Central memory CD8-positive, alpha-beta T cell (primary cell): ENCODE measurements around the gene HECTD2.
"Not testable (repeated sequence)": the region's sequence is repeated elsewhere in the genome, so short reads cannot be mapped to it uniquely, and the experiment has no call there.

Experiments
- ATAC-seq: fragments of 150-1000 bp; cut with Tn5 transposase; replicated peaks from 2 replicates; pipeline ENCODE4 v1.10.0; 2022; ENCODE audit warnings: mild to moderate bottlenecking, moderate FRiP score, moderate number of reproducible peaks; ENCODE audit not compliant: poor library complexity, severe bottlenecking; ENCODE audit errors: extremely low read depth
- DNase-seq, 2 donors: peaks; one replicate each; pipeline ENCODE4 v3.0.0; 2021; ENCODE audit warnings: low spot score in 2 of 2
- H3K27ac Mint-ChIP-seq: one replicate; pipeline ENCODE4 v1.8.0; 2022; ENCODE audit warnings: low read depth, mild to moderate bottlenecking, moderate library complexity, mixed read lengths
- H3K27me3 Mint-ChIP-seq: one replicate; pipeline ENCODE4 v1.8.0; 2022; ENCODE audit warnings: mixed read lengths
- H3K36me3 Mint-ChIP-seq: one replicate; pipeline ENCODE4 v1.8.0; 2022; ENCODE audit warnings: mild to moderate bottlenecking, moderate library complexity, mixed read lengths; ENCODE audit not compliant: insufficient read depth
- H3K4me1 Mint-ChIP-seq: one replicate; pipeline ENCODE4 v1.8.0; 2022; ENCODE audit warnings: mixed read lengths
- H3K4me3 Mint-ChIP-seq: one replicate; pipeline ENCODE4 v1.8.0; 2022; ENCODE audit warnings: mild to moderate bottlenecking, moderate library complexity, mixed read lengths
- H3K9me3 Mint-ChIP-seq: one replicate; pipeline ENCODE4 v1.8.0; 2022; ENCODE audit warnings: mixed read lengths

The HECTD2 gene

GRCh38 chr10:91534789-91535188 lies 124.6 kb downstream of the HECTD2 start:
- ATAC-seq, H3K4me3 Mint-ChIP-seq, H3K9me3 Mint-ChIP-seq, H3K27ac Mint-ChIP-seq, H3K36me3 Mint-ChIP-seq, H3K4me1 Mint-ChIP-seq, DNase-seq: not testable (repeated sequence)
- peaks cover 37% of the 10 kb centered on the region for H3K27me3 Mint-ChIP-seq

GRCh38 chr10:91536111-91536510 lies 126.0 kb downstream of the HECTD2 start:
- DNase-seq (no peak), ATAC-seq (no peak)
- Mint-ChIP-seq H3K9me3 (no peaks in the 10 kb centered on the region), H3K4me1 (no peaks in the 10 kb centered on the region), H3K36me3 (no peaks in the 10 kb centered on the region), H3K27ac (no peak overlapping the region), H3K4me3 (no peak overlapping the region), H3K27me3 (peaks cover 28% of the 10 kb centered on the region)

GRCh38 chr10:91536733-91537132 lies 126.6 kb downstream of the HECTD2 start:
- no peak for ATAC-seq
- Mint-ChIP-seq H3K9me3 (no peaks in the 10 kb centered on the region), H3K4me1 (no peaks in the 10 kb centered on the region), H3K27me3 (peaks cover 22% of the 10 kb centered on the region), H3K36me3 (no peaks in the 10 kb centered on the region), H3K27ac (no peak overlapping the region), H3K4me3 (no peak overlapping the region)
- DNase-seq: no peak

- ATAC-seq: no peak
- no peaks in the 10 kb centered on the region for H3K4me1 Mint-ChIP-seq
- DNase-seq: no peak
- H3K36me3 Mint-ChIP-seq: no peaks in the 10 kb centered on the region
- no peak overlapping the region for H3K4me3 Mint-ChIP-seq
- H3K27me3 Mint-ChIP-seq: peaks cover 22% of the 10 kb centered on the region
- H3K27ac Mint-ChIP-seq: no peak overlapping the region
- H3K9me3 Mint-ChIP-seq: no peaks in the 10 kb centered on the region
These were observed 127.7 kb downstream of the HECTD2 start for GRCh38 chr10:91537614-91538383.

GRCh38 chr10:91539930-91540329 lies 129.8 kb downstream of the HECTD2 start:
- no peak for ATAC-seq
- no peak overlapping the region for H3K4me3 Mint-ChIP-seq
- DNase-seq: no peak
- peaks cover 33% of the 10 kb centered on the region for H3K27me3 Mint-ChIP-seq
- H3K27ac Mint-ChIP-seq: no peak overlapping the region
- no peaks in the 10 kb centered on the region for H3K4me1 Mint-ChIP-seq
- peaks cover 2% of the 10 kb centered on the region for H3K36me3 Mint-ChIP-seq
- H3K9me3 Mint-ChIP-seq: no peaks in the 10 kb centered on the region

- Mint-ChIP-seq H3K4me3 (no peak overlapping the region), H3K36me3 (peaks cover 2% of the 10 kb centered on the region), H3K27me3 (peaks cover 33% of the 10 kb centered on the region), H3K4me1 (no peaks in the 10 kb centered on the region), H3K9me3 (no peaks in the 10 kb centered on the region), H3K27ac (no peak overlapping the region)
- DNase-seq (no peak), ATAC-seq (no peak)
These were observed 130.6 kb downstream of the HECTD2 start for GRCh38 chr10:91540733-91541132.

GRCh38 chr10:91541481-91541880 lies 131.3 kb downstream of the HECTD2 start:
- Mint-ChIP-seq H3K4me1 (no peaks in the 10 kb centered on the region), H3K36me3 (peaks cover 2% of the 10 kb centered on the region), H3K4me3 (no peak overlapping the region), H3K27me3 (peaks cover 29% of the 10 kb centered on the region), H3K9me3 (no peaks in the 10 kb centered on the region), H3K27ac (no peak overlapping the region)
- DNase-seq (no peak), ATAC-seq (no peak)

GRCh38 chr10:91545384-91545783 lies 135.2 kb downstream of the HECTD2 start:
- H3K27me3 Mint-ChIP-seq: peaks cover 24% of the 10 kb centered on the region
- H3K36me3 Mint-ChIP-seq: peaks cover 2% of the 10 kb centered on the region
- no peak overlapping the region for H3K27ac Mint-ChIP-seq
- no peaks in the 10 kb centered on the region for H3K4me1 Mint-ChIP-seq
- H3K9me3 Mint-ChIP-seq: no peaks in the 10 kb centered on the region
- DNase-seq (no peak), ATAC-seq (no peak)
- no peak overlapping the region for H3K4me3 Mint-ChIP-seq

- Mint-ChIP-seq H3K4me3 (no peak overlapping the region), H3K4me1 (no peaks in the 10 kb centered on the region), H3K27ac (no peak overlapping the region), H3K36me3 (peaks cover 2% of the 10 kb centered on the region), H3K27me3 (peaks cover 24% of the 10 kb centered on the region), H3K9me3 (no peaks in the 10 kb centered on the region)
- no peak for DNase-seq
- no peak for ATAC-seq
These were observed 135.7 kb downstream of the HECTD2 start for GRCh38 chr10:91545838-91546237.

GRCh38 chr10:91549262-91549661 lies 139.1 kb downstream of the HECTD2 start:
- no peaks in the 10 kb centered on the region for H3K9me3 Mint-ChIP-seq
- no peak for DNase-seq
- H3K27me3 Mint-ChIP-seq: peaks cover 13% of the 10 kb centered on the region
- no peak overlapping the region for H3K4me3 Mint-ChIP-seq
- ATAC-seq: no peak
- no peak overlapping the region for H3K27ac Mint-ChIP-seq
- H3K4me1 Mint-ChIP-seq: no peaks in the 10 kb centered on the region
- peaks cover 2% of the 10 kb centered on the region for H3K36me3 Mint-ChIP-seq

GRCh38 chr10:91550021-91550420 lies 139.9 kb downstream of the HECTD2 start:
- H3K9me3 Mint-ChIP-seq: no peaks in the 10 kb centered on the region
- no peak overlapping the region for H3K27ac Mint-ChIP-seq
- H3K4me1 Mint-ChIP-seq: no peaks in the 10 kb centered on the region
- DNase-seq (no peak), ATAC-seq (no peak)
- H3K36me3 Mint-ChIP-seq: no peaks in the 10 kb centered on the region
- no peak overlapping the region for H3K4me3 Mint-ChIP-seq
- H3K27me3 Mint-ChIP-seq: peaks cover 13% of the 10 kb centered on the region

GRCh38 chr10:91551856-91552255 lies 141.7 kb downstream of the HECTD2 start:
- no peak for DNase-seq
- peaks cover 13% of the 10 kb centered on the region for H3K27me3 Mint-ChIP-seq
- ATAC-seq: no peak
- no peaks in the 10 kb centered on the region for H3K9me3 Mint-ChIP-seq
- H3K36me3 Mint-ChIP-seq: no peaks in the 10 kb centered on the region
- H3K4me3 Mint-ChIP-seq: no peak overlapping the region
- H3K4me1 Mint-ChIP-seq: no peaks in the 10 kb centered on the region
- no peak overlapping the region for H3K27ac Mint-ChIP-seq

- no peak overlapping the region for H3K27ac Mint-ChIP-seq
- no peak overlapping the region for H3K4me3 Mint-ChIP-seq
- DNase-seq (no peak), ATAC-seq (no peak)
- H3K27me3 Mint-ChIP-seq: peaks cover 13% of the 10 kb centered on the region
- H3K36me3 Mint-ChIP-seq: no peaks in the 10 kb centered on the region
- no peaks in the 10 kb centered on the region for H3K9me3 Mint-ChIP-seq
- H3K4me1 Mint-ChIP-seq: no peaks in the 10 kb centered on the region
These were observed 142.3 kb downstream of the HECTD2 start for GRCh38 chr10:91552274-91553095.
